Liver (tissue), 9 donors: ENCODE data around the gene NKAIN2. TPM values are rescaled to one million over a fixed set of nuclear protein-coding genes. Genes with fewer than 3 reads are reported as not detected.

ENCODE experiments used
- DNase-seq: peaks from one replicate; pipeline ENCODE4 v3.0.0-alpha.2; 2017; ENCODE audit warnings: low spot score
- H3K27ac ChIP-seq, 2 donors: one replicate each; pipeline ENCODE4 v1.7.0; 2013; ENCODE audit warnings: inconsistent platforms in 2 of 2, low read length in 2 of 2, control low read depth in 1 of 2, low read depth in 1 of 2, mild to moderate bottlenecking in 1 of 2
- H3K27me3 ChIP-seq, 4 donors: one replicate each; pipeline versions ENCODE4 v1.6.1 to v1.7.0; 2013; ENCODE audit warnings: low read length in 3 of 4, inconsistent platforms in 1 of 4, mild to moderate bottlenecking in 1 of 4, moderate library complexity in 1 of 4; ENCODE audit not compliant: control insufficient read depth in 4 of 4, insufficient read depth in 4 of 4
- H3K36me3 ChIP-seq, 4 donors: one replicate each; pipeline versions ENCODE4 v1.6.1 to v1.7.0; 2013; ENCODE audit warnings: low read length in 3 of 4, mild to moderate bottlenecking in 3 of 4, low read depth in 1 of 4, moderate library complexity in 1 of 4; ENCODE audit not compliant: control insufficient read depth in 4 of 4, insufficient read depth in 3 of 4
- H3K4me1 ChIP-seq, 4 donors: one replicate each; pipeline versions ENCODE4 v1.6.1 to v1.7.0; 2013; ENCODE audit warnings: low read length in 3 of 4, mild to moderate bottlenecking in 3 of 4, moderate library complexity in 1 of 4; ENCODE audit not compliant: control insufficient read depth in 4 of 4, insufficient read depth in 4 of 4
- H3K4me3 ChIP-seq, 3 donors: one replicate each; pipeline versions ENCODE4 v1.6.1 to v1.7.0; 2013; ENCODE audit warnings: low read length in 3 of 3, control low read depth in 1 of 3, low read depth in 1 of 3, mild to moderate bottlenecking in 1 of 3
- H3K9ac ChIP-seq, 2 donors: one replicate each; pipeline ENCODE4 v1.7.0; 2013; ENCODE audit warnings: low read length in 2 of 2, mild to moderate bottlenecking in 2 of 2, moderate library complexity in 2 of 2, control low read depth in 1 of 2, low read depth in 1 of 2
- H3K9me3 ChIP-seq, 4 donors: one replicate each; pipeline versions ENCODE4 v1.6.1 to v1.7.0; 2013; ENCODE audit warnings: low read length in 3 of 4; ENCODE audit not compliant: control insufficient read depth in 4 of 4
- CTCF ChIP-seq: fragments of 150-350 bp; IDR thresholded peaks from 2 replicates; pipeline ENCODE4 v1.5.1; 2017; ENCODE audit warnings: improper control_type of control experiment, low read depth, low read length; ENCODE audit not compliant: missing input control
- EGR1 ChIP-seq, 2 donors: IDR thresholded peaks; 2 replicates each; pipeline ENCODE4 v1.6.1; 2016 to 2018; ENCODE audit warnings: antibody characterized with exemption in 2 of 2, low read depth in 2 of 2
- FOXA1 ChIP-seq: IDR thresholded peaks from 2 replicates; pipeline ENCODE4 v1.6.1; 2016; ENCODE audit warnings: antibody characterized with exemption
- FOXA2 ChIP-seq: IDR thresholded peaks from 2 replicates; pipeline ENCODE4 v1.6.1; 2016; ENCODE audit warnings: antibody characterized with exemption
- HNF4A ChIP-seq, 2 donors: conservative IDR thresholded peaks; 2 replicates each; pipeline ENCODE4 v1.6.1; 2016; ENCODE audit warnings: antibody characterized with exemption in 2 of 2, mild to moderate bottlenecking in 2 of 2
- HNF4G ChIP-seq: IDR thresholded peaks from 2 replicates; pipeline ENCODE4 v1.6.1; 2016; ENCODE audit warnings: antibody characterized with exemption
- JUND ChIP-seq, 2 donors: IDR thresholded peaks; 2 replicates each; pipeline ENCODE4 v1.6.1; 2016; ENCODE audit warnings: antibody characterized with exemption in 2 of 2
- MAX ChIP-seq: IDR thresholded peaks from 2 replicates; pipeline ENCODE4 v1.6.1; 2016; ENCODE audit warnings: antibody characterized with exemption
- NR2F2 ChIP-seq: IDR thresholded peaks from 2 replicates; pipeline ENCODE4 v1.6.1; 2016; ENCODE audit warnings: antibody characterized with exemption
- RAD21 ChIP-seq, 2 donors: IDR thresholded peaks; 2 replicates each; pipeline ENCODE4 v1.6.1; 2016; ENCODE audit warnings: antibody characterized with exemption in 2 of 2, mild to moderate bottlenecking in 2 of 2
- REST ChIP-seq: IDR thresholded peaks from 2 replicates; pipeline ENCODE4 v1.6.1; 2016; ENCODE audit warnings: antibody characterized with exemption, mild to moderate bottlenecking
- RXRA ChIP-seq, 2 donors: IDR thresholded peaks; 2 replicates each; pipeline ENCODE4 v1.6.1; 2017 to 2018; ENCODE audit warnings: antibody characterized with exemption in 2 of 2, mild to moderate bottlenecking in 1 of 2
- SP1 ChIP-seq: IDR thresholded peaks from 2 replicates; pipeline ENCODE4 v1.6.1; 2018; ENCODE audit warnings: antibody characterized with exemption, mild to moderate bottlenecking
- TAF1 ChIP-seq: conservative IDR thresholded peaks from 2 replicates; pipeline ENCODE4 v1.6.1; 2016; ENCODE audit warnings: antibody characterized with exemption, mild to moderate bottlenecking
- YY1 ChIP-seq: IDR thresholded peaks from 2 replicates; pipeline ENCODE4 v1.6.1; 2016; ENCODE audit warnings: antibody characterized with exemption, mild to moderate bottlenecking
- ZBTB33 ChIP-seq: IDR thresholded peaks from 2 replicates; pipeline ENCODE4 v1.6.1; 2016; ENCODE audit warnings: antibody characterized with exemption
- WGBS: extraction: QIAGEN DNeasy Blood & Tissue Kit; methylation state at CpG from one replicate; pipeline ENCODE4 v1.1.7; 2013; 5-methylcytosine and 5-hydroxymethylcytosine counted together
- polyA plus RNA-seq, 2 donors: library from polyadenylated mRNA; stranded (reverse) in 1 of 2; unstranded in 1 of 2; fragments of 200-250 nt in 1 of 2; fragments of >200 nt in 1 of 2; fragmentation: Nextera tagmentation in 1 of 2; extraction: Ambion mirVana in 1 of 2; gene quantifications; one replicate each; pipeline versions ENCODE4 v1.2.1 to v1.2.3, GENCODE V29; 2013 to 2015
- total RNA-seq, 2 donors: library from RNA; depleted of rRNA; stranded (reverse); fragments of >200 nt; gene quantifications; one replicate each; pipeline ENCODE4 v1.2.3, GENCODE V29; 2014
- donor health status: healthy.
- donor health status: healthy.
- donor health status: healthy.
- donor health status: healthy.
- donor health status: healthy.

NKAIN2 gene
- total and polyA plus RNA-seq, 4 donors = 0.05 to 0.14 TPM; not detected in 2

- TF ChIP-seq MAX = no peak
- no peak for TF ChIP-seq SP1
- no peak for TF ChIP-seq JUND (IDR thresholded peaks at IDR 0.05)
- no peak for TF ChIP-seq EGR1 (IDR thresholded peaks at IDR 0.05; ENCODE audit: low read depth in 2 of 2)
- TF ChIP-seq ZBTB33 = no peak
- no peak for TF ChIP-seq YY1
- no peak for TF ChIP-seq RAD21 (IDR thresholded peaks at IDR 0.05)
- no peak for TF ChIP-seq TAF1
- no peak for TF ChIP-seq CTCF
- no peak for TF ChIP-seq HNF4G
- TF ChIP-seq RXRA (IDR thresholded peaks at IDR 0.05) = no peak
- no peak for TF ChIP-seq FOXA1
- TF ChIP-seq NR2F2 = no peak
- TF ChIP-seq REST = no peak
- no peak for TF ChIP-seq FOXA2
- H3K27me3 ChIP-seq = no peaks in the 10 kb centered on the region
- no peaks in the 10 kb centered on the region for H3K4me1 ChIP-seq
- DNase-seq = no peak
- no peaks in the 10 kb centered on the region for H3K36me3 ChIP-seq
- 76% methylated on average over 3 of the region's 3 CpGs for WGBS
- H3K4me3 ChIP-seq = no peak overlapping the region
- H3K9me3 ChIP-seq = no peaks in the 10 kb centered on the region
- H3K27ac ChIP-seq = no peak overlapping the region
- no peak overlapping the region for H3K9ac ChIP-seq
Measured at GRCh38 chr6:124633655-124634054, 830.0 kb downstream of the NKAIN2 start.

- Histone ChIP-seq H3K27ac (no peak overlapping the region), H3K9me3 (no peaks in the 10 kb centered on the region), H3K4me1 (no peaks in the 10 kb centered on the region), H3K4me3 (no peak overlapping the region), H3K27me3 (no peaks in the 10 kb centered on the region), H3K36me3 (no peaks in the 10 kb centered on the region), H3K9ac (no peak overlapping the region)
- DNase-seq = no peak
- no peak for TF ChIP-seq ZBTB33
- no peak for TF ChIP-seq HNF4G
- TF ChIP-seq HNF4A (conservative IDR thresholded peaks at IDR 0.05) = no peak
- no peak for TF ChIP-seq FOXA2
- TF ChIP-seq CTCF = no peak
- TF ChIP-seq SP1 = no peak
- WGBS = 89% methylated on average over 4 of the region's 4 CpGs
Measured at GRCh38 chr6:124640432-124640831, 836.8 kb downstream of the NKAIN2 start.
